Measurements from ENCODE around the gene EEF2K.
A peak's percentile ranks its signal among the peaks of the same experiment; 100 is the strongest.

EEF2K gene

GRCh38 chr16:22235839-22236745 is 30.0 kb downstream of the EEF2K start:
- CTCF ChIA-PET, result no interaction called here
- POLR2A ChIA-PET, result interaction anchor here (0.7 kb wide), 1 partner anchor 29 kb away, joined by 3 read pairs; no protein-coding TSS in a partner anchor

GRCh38 chr16:22239131-22239805 is 33.2 kb downstream of the EEF2K start:
- Histone ChIP-seq H3K27ac (ENCODE audit: insufficient read depth in 1 of 2, low read depth in 1 of 2, low read length in 2 of 2, poor library complexity in 1 of 2, severe bottlenecking in 2 of 2) (peak overlapping the region in 1 of 2 experiments; percentile 27), H3K27me3 (replicated peaks in 2 of 5; ENCODE audit: control insufficient read depth in 4 of 5, insufficient read depth in 5 of 5, low read length in 4 of 5) (no peaks in the 10 kb centered on the region), H3K4me1 (ENCODE audit: control extremely low read depth in 1 of 4, control insufficient read depth in 4 of 4, insufficient read depth in 4 of 4, low read length in 3 of 4) (peaks cover 5 to 34% (median 32%) of the 10 kb centered on the region in 4 experiments), H3K9me3 (ENCODE audit: control extremely low read depth in 1 of 5, control insufficient read depth in 4 of 5, insufficient read depth in 2 of 5, low read depth in 1 of 5, low read length in 4 of 5) (no peaks in the 10 kb centered on the region), H3K36me3 (ENCODE audit: control insufficient read depth in 4 of 4, insufficient read depth in 4 of 4, low read length in 3 of 4) (peaks cover 0 to 10% (median 4%) of the 10 kb centered on the region in 4 experiments), H3K4me3 (ENCODE audit: control insufficient read depth in 1 of 7, extremely low read depth in 1 of 7, insufficient read depth in 4 of 7, low read depth in 2 of 7, low read length in 6 of 7) (no peak overlapping the region)
- peak in 1 of 3 donors; percentile 28 for DNase-seq
- WGBS (ENCODE audit: insufficient coverage), result 77% methylated on average over 13 of the region's 14 CpGs
- POLR2A ChIA-PET, result interaction anchor here (1.1 kb wide), 1 partner anchor 22 kb away, joined by 3 read pairs; no protein-coding TSS in a partner anchor
- CTCF ChIA-PET, result interaction anchor here (1.0 to 1.6 kb wide), 3 partner anchors 13 to 30 kb away, joined by 3 to 5 read pairs (median 4); no protein-coding TSS in a partner anchor

More at GRCh38 chr16:22235839-22236745, 30.0 kb downstream of the EEF2K start:
- H3K9me3 ChIP-seq (ENCODE audit: control extremely low read depth in 1 of 5, control insufficient read depth in 4 of 5, insufficient read depth in 2 of 5, low read depth in 1 of 5, low read length in 4 of 5), result no peaks in the 10 kb centered on the region
- no peak overlapping the region for H3K27ac ChIP-seq (ENCODE audit: insufficient read depth in 1 of 2, low read depth in 1 of 2, low read length in 2 of 2, poor library complexity in 1 of 2, severe bottlenecking in 2 of 2)
- no peaks in the 10 kb centered on the region for H3K27me3 ChIP-seq (replicated peaks in 2 of 5; ENCODE audit: control insufficient read depth in 4 of 5, insufficient read depth in 5 of 5, low read length in 4 of 5)
- H3K36me3 ChIP-seq (ENCODE audit: control insufficient read depth in 4 of 4, insufficient read depth in 4 of 4, low read length in 3 of 4), result peaks cover 0 to 25% (median 13%) of the 10 kb centered on the region in 4 experiments
- WGBS (ENCODE audit: insufficient coverage), result 90% methylated on average over 2 of the region's 9 CpGs
- DNase-seq, result peak in 1 of 3 donors; percentile 23
- no peak overlapping the region for H3K4me3 ChIP-seq (ENCODE audit: control insufficient read depth in 1 of 7, extremely low read depth in 1 of 7, insufficient read depth in 4 of 7, low read depth in 2 of 7, low read length in 6 of 7)
- peaks cover 5 to 24% (median 21%) of the 10 kb centered on the region in 4 experiments for H3K4me1 ChIP-seq (ENCODE audit: control extremely low read depth in 1 of 4, control insufficient read depth in 4 of 4, insufficient read depth in 4 of 4, low read length in 3 of 4)

- peaks cover 5 to 34% (median 32%) of the 10 kb centered on the region in 4 experiments for H3K4me1 ChIP-seq (ENCODE audit: control extremely low read depth in 1 of 4, control insufficient read depth in 4 of 4, insufficient read depth in 4 of 4, low read length in 3 of 4)
- H3K36me3 ChIP-seq (ENCODE audit: control insufficient read depth in 4 of 4, insufficient read depth in 4 of 4, low read length in 3 of 4), result peaks cover 0 to 16% (median 11%) of the 10 kb centered on the region in 4 experiments
- ChIA-PET POLR2A (interaction anchor here (0.6 kb wide), 1 partner anchor 1357 kb away, joined by 4 read pairs; no protein-coding TSS in a partner anchor), CTCF (interaction anchor here (1.0 to 1.7 kb wide), 3 partner anchors 31 to 39 kb away, joined by 3 to 5 read pairs (median 4); no protein-coding TSS in a partner anchor)
- H3K27ac ChIP-seq (ENCODE audit: insufficient read depth in 1 of 2, low read depth in 1 of 2, low read length in 2 of 2, poor library complexity in 1 of 2, severe bottlenecking in 2 of 2), result peak overlapping the region in 1 of 2 experiments; percentile 54
- DNase-seq, result no peak
- H3K27me3 ChIP-seq (replicated peaks in 2 of 5; ENCODE audit: control insufficient read depth in 4 of 5, insufficient read depth in 5 of 5, low read length in 4 of 5), result no peaks in the 10 kb centered on the region
- no peaks in the 10 kb centered on the region for H3K9me3 ChIP-seq (ENCODE audit: control extremely low read depth in 1 of 5, control insufficient read depth in 4 of 5, insufficient read depth in 2 of 5, low read depth in 1 of 5, low read length in 4 of 5)
- 100% methylated on average over 1 of the region's 3 CpGs for WGBS (ENCODE audit: insufficient coverage)
- H3K4me3 ChIP-seq (ENCODE audit: control insufficient read depth in 1 of 7, extremely low read depth in 1 of 7, insufficient read depth in 4 of 7, low read depth in 2 of 7, low read length in 6 of 7), result no peak overlapping the region
These were observed 34.1 kb downstream of the EEF2K start for GRCh38 chr16:22240023-22240710.

GRCh38 chr16:22250522-22250921 is 44.4 kb downstream of the EEF2K start:
- no peaks in the 10 kb centered on the region for H3K27me3 ChIP-seq (replicated peaks in 2 of 5; ENCODE audit: control insufficient read depth in 4 of 5, insufficient read depth in 5 of 5, low read length in 4 of 5)
- WGBS (ENCODE audit: insufficient coverage), result 100% methylated on average over 4 of the region's 6 CpGs
- no peak overlapping the region for H3K4me3 ChIP-seq (ENCODE audit: control insufficient read depth in 1 of 7, extremely low read depth in 1 of 7, insufficient read depth in 4 of 7, low read depth in 2 of 7, low read length in 6 of 7)
- DNase-seq, result no peak
- no peaks in the 10 kb centered on the region for H3K4me1 ChIP-seq (ENCODE audit: control extremely low read depth in 1 of 4, control insufficient read depth in 4 of 4, insufficient read depth in 4 of 4, low read length in 3 of 4)
- ChIA-PET CTCF (no interaction called here), POLR2A (no interaction called here)
- peaks cover 0 to 11% (median 7%) of the 10 kb centered on the region in 5 experiments for H3K9me3 ChIP-seq (ENCODE audit: control extremely low read depth in 1 of 5, control insufficient read depth in 4 of 5, insufficient read depth in 2 of 5, low read depth in 1 of 5, low read length in 4 of 5)
- H3K36me3 ChIP-seq (ENCODE audit: control insufficient read depth in 4 of 4, insufficient read depth in 4 of 4, low read length in 3 of 4), result peaks cover 13 to 75% (median 53%) of the 10 kb centered on the region in 4 experiments
- no peak overlapping the region for H3K27ac ChIP-seq (ENCODE audit: insufficient read depth in 1 of 2, low read depth in 1 of 2, low read length in 2 of 2, poor library complexity in 1 of 2, severe bottlenecking in 2 of 2)

GRCh38 chr16:22252317-22252716 is 46.2 kb downstream of the EEF2K start:
- WGBS (ENCODE audit: insufficient coverage), result 100% methylated on average over 3 of the region's 5 CpGs
- Histone ChIP-seq H3K27me3 (replicated peaks in 2 of 5; ENCODE audit: control insufficient read depth in 4 of 5, insufficient read depth in 5 of 5, low read length in 4 of 5) (no peaks in the 10 kb centered on the region), H3K4me1 (ENCODE audit: control extremely low read depth in 1 of 4, control insufficient read depth in 4 of 4, insufficient read depth in 4 of 4, low read length in 3 of 4) (no peaks in the 10 kb centered on the region), H3K9me3 (ENCODE audit: control extremely low read depth in 1 of 5, control insufficient read depth in 4 of 5, insufficient read depth in 2 of 5, low read depth in 1 of 5, low read length in 4 of 5) (peaks cover 0 to 12% (median 7%) of the 10 kb centered on the region in 5 experiments), H3K36me3 (ENCODE audit: control insufficient read depth in 4 of 4, insufficient read depth in 4 of 4, low read length in 3 of 4) (peaks cover 13 to 79% (median 60%) of the 10 kb centered on the region in 4 experiments), H3K4me3 (ENCODE audit: control insufficient read depth in 1 of 7, extremely low read depth in 1 of 7, insufficient read depth in 4 of 7, low read depth in 2 of 7, low read length in 6 of 7) (no peak overlapping the region), H3K27ac (ENCODE audit: insufficient read depth in 1 of 2, low read depth in 1 of 2, low read length in 2 of 2, poor library complexity in 1 of 2, severe bottlenecking in 2 of 2) (no peak overlapping the region)
- ChIA-PET POLR2A (interaction anchor here (1.0 kb wide), 1 partner anchor 21 kb away, joined by 3 read pairs; no protein-coding TSS in a partner anchor), CTCF (interaction anchor here (1.0 kb wide), 2 partner anchors 11 to 46 kb away, joined by 3 read pairs; no protein-coding TSS in a partner anchor)
- no peak for DNase-seq

- Histone ChIP-seq H3K4me3 (ENCODE audit: control insufficient read depth in 1 of 7, extremely low read depth in 1 of 7, insufficient read depth in 4 of 7, low read depth in 2 of 7, low read length in 6 of 7) (no peak overlapping the region), H3K27ac (ENCODE audit: insufficient read depth in 1 of 2, low read depth in 1 of 2, low read length in 2 of 2, poor library complexity in 1 of 2, severe bottlenecking in 2 of 2) (no peak overlapping the region), H3K4me1 (ENCODE audit: control extremely low read depth in 1 of 4, control insufficient read depth in 4 of 4, insufficient read depth in 4 of 4, low read length in 3 of 4) (no peaks in the 10 kb centered on the region), H3K36me3 (ENCODE audit: control insufficient read depth in 4 of 4, insufficient read depth in 4 of 4, low read length in 3 of 4) (peaks cover 19 to 82% (median 64%) of the 10 kb centered on the region in 4 experiments), H3K9me3 (ENCODE audit: control extremely low read depth in 1 of 5, control insufficient read depth in 4 of 5, insufficient read depth in 2 of 5, low read depth in 1 of 5, low read length in 4 of 5) (peaks cover 0 to 16% (median 12%) of the 10 kb centered on the region in 5 experiments), H3K27me3 (replicated peaks in 2 of 5; ENCODE audit: control insufficient read depth in 4 of 5, insufficient read depth in 5 of 5, low read length in 4 of 5) (no peaks in the 10 kb centered on the region)
- ChIA-PET POLR2A (no interaction called here), CTCF (interaction anchor here (0.8 to 1.2 kb wide), 3 partner anchors 11 to 48 kb away, joined by 3 read pairs; no protein-coding TSS in a partner anchor)
- DNase-seq, result no peak
- 77% methylated on average over 5 of the region's 5 CpGs for WGBS (ENCODE audit: insufficient coverage)
These were observed 47.2 kb downstream of the EEF2K start for GRCh38 chr16:22253272-22253671.
